PC-9 (cell line): ENCODE results near the gene RCC1.

Experiments
- CTCF ChIP-seq: fragments of 200-600 bp; sonication (generic); conservative IDR thresholded peaks from 2 replicates; pipeline ENCODE4 v1.6.1; 2017; ENCODE audit warnings: mixed run types, antibody characterized with exemption, mild to moderate bottlenecking, moderate library complexity
- EZH2 ChIP-seq: fragments of 200-600 bp; sonication (generic); IDR thresholded peaks from 2 replicates; pipeline ENCODE4 v1.8.0; 2017; ENCODE audit warnings: antibody characterized with exemption, low read depth

- TF ChIP-seq CTCF (no peak), EZH2 (no peak)
Measured at GRCh38 chr1:28507646-28508434, 2.0 kb downstream of the RCC1 start.
